K562 (cell line): ENCODE results near the gene MAGI1. TPM values are rescaled to one million over a fixed set of nuclear protein-coding genes. Genes with fewer than 3 reads are reported as not detected.
A peak's percentile ranks its signal among the peaks of the same experiment; 100 is the strongest.

ENCODE experiments used
- ATAC-seq: fragments of 200-7000 bp; cut with Tn5 transposase; 3 replicates; pipeline ENCODE4 v1.9.1; 2020; ENCODE audit warnings: moderate library complexity
- BruUV-seq: library from RNA; stranded (reverse); fragments of 400-500 nt; replicated peaks from 2 replicates; lab custom pipeline; 2021; lab: Mats Ljungman, UMichigan
- CTCF ChIA-PET: fragments of 300-600 bp; formaldehyde crosslinking; extraction: SDS; loops from one replicate; lab custom pipeline; 2021; ENCODE audit warnings: low intra/inter-chr PET ratio; lab: Yijun Ruan, JAX
- POLR2A ChIA-PET: fragments of 300-600, 350-650 bp; sonication (Branson Sonifier 250); formaldehyde crosslinking; extraction: SDS; loops from one replicate; lab custom pipeline; 2021; ENCODE audit warnings: antibody characterized with exemption, inconsistent platforms; lab: Yijun Ruan, JAX
- DNase-seq, 4 experiments: peaks; one replicate each; pipeline versions ENCODE4 v3.0.0 to v3.0.0-alpha.2; 2011 to 2018; ENCODE audit warnings: low spot score in 3 of 4, mixed read lengths in 3 of 4; ENCODE audit errors: extremely low read depth in 1 of 4
- FAIRE-seq: peaks from 2 replicates; lab custom pipeline; 2011; peaks lifted over from hg19 to GRCh38; lab: Jason Lieb, UNC
- H2AFZ ChIP-seq: 2 replicates; pipeline ENCODE4 v1.6.0; 2011; ENCODE audit warnings: low read depth, low read length, control low read depth, inconsistent platforms
- H3K27ac ChIP-seq: fragments of 200-600 bp; 3 replicates; pipeline ENCODE4 v1.8.0; 2011; ENCODE audit warnings: low read depth, mild to moderate bottlenecking, control low read depth, inconsistent platforms, low read length, moderate library complexity, mixed read lengths; ENCODE audit errors: extremely low read depth
- H3K27me3 ChIP-seq, 2 experiments: fragments of 300-600 bp in 1 of 2; 2 replicates in 1 of 2; 3 replicates in 1 of 2; pipeline versions ENCODE4 v1.6.0 to v1.8.0; 2011; ENCODE audit warnings: inconsistent platforms in 2 of 2, low read length in 2 of 2, mild to moderate bottlenecking in 1 of 2, mixed read lengths in 1 of 2, moderate library complexity in 1 of 2; ENCODE audit not compliant: control insufficient read depth in 2 of 2, insufficient read depth in 2 of 2
- H3K36me3 ChIP-seq: fragments of 300-600 bp; 3 replicates; pipeline ENCODE4 v1.8.0; 2011; ENCODE audit warnings: mild to moderate bottlenecking, low read length, inconsistent platforms; ENCODE audit not compliant: control insufficient read depth, insufficient read depth
- H3K4me1 ChIP-seq, 2 experiments: fragments of 200-600 bp in 1 of 2; replicated peaks in 1 of 2; 2 replicates in 1 of 2; 3 replicates in 1 of 2; pipeline versions ENCODE4 v1.5.1 to v1.8.0; 2011; ENCODE audit warnings: inconsistent platforms in 2 of 2, low read length in 2 of 2, mild to moderate bottlenecking in 1 of 2, mixed read lengths in 1 of 2, moderate library complexity in 1 of 2; ENCODE audit not compliant: control insufficient read depth in 2 of 2, insufficient read depth in 2 of 2
- H3K4me2 ChIP-seq: 2 replicates; pipeline ENCODE4 v1.6.1; 2011; ENCODE audit warnings: low read length, control low read depth, inconsistent platforms, mixed read lengths; ENCODE audit not compliant: insufficient read depth
- H3K4me3 ChIP-seq: fragments of 200-600 bp; sonication (generic), shearing (Covaris generic); 2 replicates; pipeline ENCODE4 v1.5.1; 2016; ENCODE audit warnings: control low read depth, inconsistent platforms
- H3K79me2 ChIP-seq: fragments of 200-600 bp; 3 replicates; pipeline ENCODE4 v1.8.0; 2011; ENCODE audit warnings: low read length, inconsistent platforms; ENCODE audit not compliant: control insufficient read depth, insufficient read depth
- H3K9ac ChIP-seq, 2 experiments: 2 replicates each; pipeline versions ENCODE4 v1.6.0 to v1.6.1; 2011; ENCODE audit warnings: low read depth in 2 of 2, low read length in 2 of 2, control low read depth in 1 of 2, inconsistent platforms in 1 of 2, mild to moderate bottlenecking in 1 of 2, mixed read lengths in 1 of 2; ENCODE audit not compliant: insufficient read depth in 1 of 2
- H3K9me1 ChIP-seq: one replicate; pipeline ENCODE4 v1.6.0; 2011; ENCODE audit warnings: inconsistent platforms, mild to moderate bottlenecking, low read length, moderate library complexity; ENCODE audit not compliant: control insufficient read depth, insufficient read depth
- H3K9me3 ChIP-seq: replicated peaks from 2 replicates; pipeline ENCODE4 v1.5.1; 2011; ENCODE audit warnings: low read depth, low read length, inconsistent platforms; ENCODE audit not compliant: control insufficient read depth, insufficient read depth
- H4K20me1 ChIP-seq: replicated peaks from 2 replicates; pipeline ENCODE4 v1.6.1; 2011; ENCODE audit warnings: low read length, inconsistent platforms, mixed read lengths; ENCODE audit not compliant: control insufficient read depth, insufficient read depth
- CBX2 ChIP-seq: fragments of 200-600 bp; sonication (generic); IDR thresholded peaks from one replicate; pipeline ENCODE4 v1.6.1; 2012; ENCODE audit warnings: mild to moderate bottlenecking, low read length, inconsistent platforms; ENCODE audit not compliant: insufficient read depth, poor library complexity, severe bottlenecking
- IRF2 ChIP-seq: sonication (generic); formaldehyde crosslinking; IDR thresholded peaks from 2 replicates; pipeline ENCODE4 v1.8.1; 2022; ENCODE audit warnings: mild to moderate bottlenecking, missing genetic modification reagents
- MAFK ChIP-seq: IDR thresholded peaks from 2 replicates; pipeline ENCODE4 v1.6.1; 2011; ENCODE audit warnings: low read length, improper control_type of control experiment
- RAD51 ChIP-seq: fragments of 450-650 bp; IDR thresholded peaks from 2 replicates; pipeline ENCODE4 v1.7.1; 2016; ENCODE audit warnings: low read depth, mild to moderate bottlenecking, borderline replicate concordance
- SAP30 ChIP-seq: fragments of 200-600 bp; sonication (generic); IDR thresholded peaks from 2 replicates; pipeline ENCODE4 v1.6.1; 2012; ENCODE audit warnings: borderline replicate concordance, low read depth, mild to moderate bottlenecking, moderate library complexity, low read length, control low read depth, inconsistent platforms; ENCODE audit not compliant: insufficient read depth, poor library complexity, severe bottlenecking
- ZNF197 ChIP-seq: fragments of 200-800 bp; sonication (Bioruptor generic); IDR thresholded peaks from 2 replicates; pipeline ENCODE4 v1.6.1; 2016; ENCODE audit warnings: low read depth, missing genetic modification characterization, missing compliant biosample characterization
- ZNF395 ChIP-seq: fragments of 200-800 bp; sonication (Bioruptor generic); IDR thresholded peaks from 2 replicates; pipeline ENCODE4 v1.6.1; 2017; ENCODE audit warnings: missing genetic modification characterization, missing compliant biosample characterization
- ZNF583 ChIP-seq: fragments of 250-450 bp; sonication (Bioruptor Pico); IDR thresholded peaks from 2 replicates; pipeline ENCODE4 v1.4.0; 2020
- whole genome bisulfite sequencing: fragments of 100-300 bp; shearing (Covaris generic); methylation state at CpG from one replicate; pipeline ENCODE4 v1.1.6; 2016; ENCODE audit warnings: low coverage, mixed read lengths; ENCODE audit not compliant: insufficient coverage; ENCODE audit errors: missing lambda C conversion rate; 5-methylcytosine and 5-hydroxymethylcytosine counted together
- in situ Hi-C: fragments of 300-500 bp; cut with MboI; formaldehyde crosslinking; loops from 4 replicates; pipeline ENCODE4 v1.15.0; 2018; ENCODE audit warnings: inconsistent platforms, mixed read lengths
- intact Hi-C: fragments of 100-400 bp; cut with micrococcal nuclease; formaldehyde crosslinking; loops from 2 replicates; pipeline ENCODE4 v1.14.2; 2022
- polyA plus RNA-seq, 8 experiments: library from polyadenylated mRNA; depleted of rRNA in 4 of 8; stranded (reverse) in 5 of 8; unstranded in 3 of 8; fragments of >200 nt; fragmentation: Nextera tagmentation in 2 of 8; fragmentation: Illumina TruSeq in 1 of 8; extraction: Ambion mirVana in 2 of 8; extraction: Trizol in 1 of 8; gene quantifications; 2 replicates each; pipeline versions ENCODE4 v1.2.1 to v1.2.3, GENCODE V29; 2011 to 2014; ENCODE audit warnings: inconsistent platforms in 1 of 8, missing spikeins in 1 of 8
- total RNA-seq, 7 experiments: library from RNA; depleted of rRNA in 6 of 7; stranded (reverse); fragments of >200 nt in 6 of 7; fragmentation: Illumina TruSeq in 2 of 7; extraction: Trizol in 2 of 7; gene quantifications; 2 replicates each; pipeline versions ENCODE4 v1.2.1 to v1.2.3, GENCODE V29; 2011 to 2021; ENCODE audit warnings: low replicate concordance in 1 of 7
- TF ChIP-seq, protein P1 (sequence below), 2 experiments: fragments of 450-650 bp; IDR thresholded peaks; 2 replicates each; pipeline ENCODE4 v1.6.1; 2018; ENCODE audit warnings: mild to moderate bottlenecking in 2 of 2, low read depth in 1 of 2; ENCODE audit not compliant: partially characterized antibody in 2 of 2

Gene MAGI1
- total and polyA plus RNA-seq, 9 of the 15 experiments (the other 6 are each of a cell fraction or from before 2014, with no cell fraction given): 7.8 to 59.4 (median 43.2) TPM

- Histone ChIP-seq H3K4me3 (no peak overlapping the region), H3K36me3 (no peaks in the 10 kb centered on the region), H3K79me2 (no peaks in the 10 kb centered on the region), H3K9me3 (no peaks in the 10 kb centered on the region), H3K27ac (no peak overlapping the region), H3K9ac (no peak overlapping the region), H3K4me2 (no peak overlapping the region), H4K20me1 (no peaks in the 10 kb centered on the region), H2AFZ (peak overlapping the region; percentile 3; the same call in 1 of the 2 replicates), H3K4me1 (peaks cover 0 to 7% of the 10 kb centered on the region in 2 experiments; a peak in 2 of 5 replicates), H3K9me1 (no peaks in the 10 kb centered on the region), H3K27me3 (no peaks in the 10 kb centered on the region)
- intact Hi-C loops: loop anchor here (10.0 kb wide), 1 partner anchor 315 kb away; no protein-coding TSS in a partner anchor
- no peak for FAIRE-seq
- ChIA-PET POLR2A (no interaction called here), CTCF (no interaction called here)
- ATAC-seq: no peak
- in situ Hi-C loops: loop anchor here (25.0 kb wide), 1 partner anchor 1352 kb away; no protein-coding TSS in a partner anchor
- WGBS: 47% methylated on average over 5 of the region's 5 CpGs
- TF ChIP-seq, protein P1, sequence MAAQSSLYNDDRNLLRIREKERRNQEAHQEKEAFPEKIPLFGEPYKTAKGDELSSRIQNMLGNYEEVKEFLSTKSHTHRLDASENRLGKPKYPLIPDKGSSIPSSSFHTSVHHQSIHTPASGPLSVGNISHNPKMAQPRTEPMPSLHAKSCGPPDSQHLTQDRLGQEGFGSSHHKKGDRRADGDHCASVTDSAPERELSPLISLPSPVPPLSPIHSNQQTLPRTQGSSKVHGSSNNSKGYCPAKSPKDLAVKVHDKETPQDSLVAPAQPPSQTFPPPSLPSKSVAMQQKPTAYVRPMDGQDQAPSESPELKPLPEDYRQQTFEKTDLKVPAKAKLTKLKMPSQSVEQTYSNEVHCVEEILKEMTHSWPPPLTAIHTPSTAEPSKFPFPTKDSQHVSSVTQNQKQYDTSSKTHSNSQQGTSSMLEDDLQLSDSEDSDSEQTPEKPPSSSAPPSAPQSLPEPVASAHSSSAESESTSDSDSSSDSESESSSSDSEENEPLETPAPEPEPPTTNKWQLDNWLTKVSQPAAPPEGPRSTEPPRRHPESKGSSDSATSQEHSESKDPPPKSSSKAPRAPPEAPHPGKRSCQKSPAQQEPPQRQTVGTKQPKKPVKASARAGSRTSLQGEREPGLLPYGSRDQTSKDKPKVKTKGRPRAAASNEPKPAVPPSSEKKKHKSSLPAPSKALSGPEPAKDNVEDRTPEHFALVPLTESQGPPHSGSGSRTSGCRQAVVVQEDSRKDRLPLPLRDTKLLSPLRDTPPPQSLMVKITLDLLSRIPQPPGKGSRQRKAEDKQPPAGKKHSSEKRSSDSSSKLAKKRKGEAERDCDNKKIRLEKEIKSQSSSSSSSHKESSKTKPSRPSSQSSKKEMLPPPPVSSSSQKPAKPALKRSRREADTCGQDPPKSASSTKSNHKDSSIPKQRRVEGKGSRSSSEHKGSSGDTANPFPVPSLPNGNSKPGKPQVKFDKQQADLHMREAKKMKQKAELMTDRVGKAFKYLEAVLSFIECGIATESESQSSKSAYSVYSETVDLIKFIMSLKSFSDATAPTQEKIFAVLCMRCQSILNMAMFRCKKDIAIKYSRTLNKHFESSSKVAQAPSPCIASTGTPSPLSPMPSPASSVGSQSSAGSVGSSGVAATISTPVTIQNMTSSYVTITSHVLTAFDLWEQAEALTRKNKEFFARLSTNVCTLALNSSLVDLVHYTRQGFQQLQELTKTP (IDR thresholded peaks at IDR 0.05; ENCODE audit: low read depth in 1 of 2, partially characterized antibody in 2 of 2): no peak
- TF ChIP-seq SAP30: no peak
- no peak for TF ChIP-seq RAD51
- TF ChIP-seq MAFK: no peak
- TF ChIP-seq ZNF395 (CRISPR knock-in tag): no peak
- TF ChIP-seq ZNF583 (CRISPR knock-in tag): no peak
- no peak for TF ChIP-seq IRF2
- TF ChIP-seq ZNF197 (CRISPR knock-in tag): no peak
- TF ChIP-seq CBX2: no peak
- TF ChIP-seq, all 486 proteins: peak for 0
- no peak for DNase-seq
- no TSS peak for BruUV-seq
These were observed 378.6 kb downstream of the MAGI1 start for GRCh38 chr3:65660000-65660598.
